Endothelial cell of umbilical vein (primary cell): ENCODE measurements around the gene DDX51.

Source experiments
- POLR2A ChIP-seq: IDR thresholded peaks from 2 replicates; pipeline ENCODE4 v1.6.1; 2012; ENCODE audit warnings: low read depth, mild to moderate bottlenecking, control low read depth, low read length
- TF ChIP-seq, protein P1 (sequence below), 2 donors: IDR thresholded peaks; 1 replicate in 1 of 2; 2 replicates in 1 of 2; pipeline ENCODE4 v1.5.1; 2011; ENCODE audit warnings: low read length in 2 of 2, mild to moderate bottlenecking in 2 of 2, moderate library complexity in 2 of 2, control low read depth in 1 of 2, inconsistent platforms in 1 of 2, low read depth in 1 of 2; ENCODE audit not compliant: insufficient read depth in 1 of 2; ENCODE audit errors: extremely low read depth in 1 of 2

DNA sequence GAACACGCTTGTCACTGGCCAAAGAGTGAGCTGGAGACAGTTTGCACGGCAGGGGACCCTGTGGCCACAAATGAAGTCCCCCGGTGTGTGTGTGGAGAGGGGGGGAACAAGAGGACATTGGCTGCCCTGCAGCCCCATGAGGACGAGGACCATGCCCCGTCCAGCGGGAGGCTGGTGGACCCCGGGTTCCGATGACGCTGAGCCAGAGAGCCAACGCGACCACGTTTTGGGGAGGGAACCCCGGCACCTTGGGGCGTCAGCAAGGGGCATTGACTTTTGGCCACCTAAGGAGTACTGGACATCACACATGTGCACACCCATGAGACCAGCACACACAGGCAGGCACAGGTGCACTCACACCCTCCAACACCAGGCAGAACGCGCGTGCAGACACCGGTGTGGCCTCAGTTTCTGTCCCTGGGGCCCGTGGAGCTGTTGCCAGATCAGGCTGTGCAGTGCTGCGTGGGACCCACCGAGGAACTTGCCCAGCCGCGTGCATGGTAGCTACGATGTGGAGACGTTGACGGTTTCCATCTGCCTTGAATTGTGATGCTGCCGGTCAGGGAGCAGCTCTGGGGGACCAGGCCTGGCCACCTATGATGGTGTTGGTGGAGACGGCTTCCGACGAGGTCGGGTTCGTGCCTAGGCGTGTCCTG, 26.6 kb upstream of the DDX51 start:
- TF ChIP-seq, protein P1, sequence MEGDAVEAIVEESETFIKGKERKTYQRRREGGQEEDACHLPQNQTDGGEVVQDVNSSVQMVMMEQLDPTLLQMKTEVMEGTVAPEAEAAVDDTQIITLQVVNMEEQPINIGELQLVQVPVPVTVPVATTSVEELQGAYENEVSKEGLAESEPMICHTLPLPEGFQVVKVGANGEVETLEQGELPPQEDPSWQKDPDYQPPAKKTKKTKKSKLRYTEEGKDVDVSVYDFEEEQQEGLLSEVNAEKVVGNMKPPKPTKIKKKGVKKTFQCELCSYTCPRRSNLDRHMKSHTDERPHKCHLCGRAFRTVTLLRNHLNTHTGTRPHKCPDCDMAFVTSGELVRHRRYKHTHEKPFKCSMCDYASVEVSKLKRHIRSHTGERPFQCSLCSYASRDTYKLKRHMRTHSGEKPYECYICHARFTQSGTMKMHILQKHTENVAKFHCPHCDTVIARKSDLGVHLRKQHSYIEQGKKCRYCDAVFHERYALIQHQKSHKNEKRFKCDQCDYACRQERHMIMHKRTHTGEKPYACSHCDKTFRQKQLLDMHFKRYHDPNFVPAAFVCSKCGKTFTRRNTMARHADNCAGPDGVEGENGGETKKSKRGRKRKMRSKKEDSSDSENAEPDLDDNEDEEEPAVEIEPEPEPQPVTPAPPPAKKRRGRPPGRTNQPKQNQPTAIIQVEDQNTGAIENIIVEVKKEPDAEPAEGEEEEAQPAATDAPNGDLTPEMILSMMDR (IDR thresholded peaks at IDR 0.05; ENCODE audit: extremely low read depth in 1 of 2, insufficient read depth in 1 of 2, low read depth in 1 of 2, low read length in 2 of 2) = no peak
- TF ChIP-seq POLR2A = no peak
